Osteocyte (in vitro differentiated cells): ENCODE data around the gene KCNQ2. TPM values are rescaled to one million over a fixed set of nuclear protein-coding genes. Genes with fewer than 3 reads are reported as not detected.

Experiments
- DNase-seq: peaks from one replicate; pipeline ENCODE4 v3.0.0; 2021; ENCODE audit warnings: mixed read lengths; ENCODE audit not compliant: unreplicated experiment; ENCODE audit errors: extremely low spot score
- H3K27ac Mint-ChIP-seq: one replicate; pipeline ENCODE4 v1.8.0; 2021; ENCODE audit warnings: mild to moderate bottlenecking, mixed read lengths; ENCODE audit not compliant: unreplicated experiment
- H3K27me3 Mint-ChIP-seq: one replicate; pipeline ENCODE4 v1.8.0; 2021; ENCODE audit warnings: mixed read lengths; ENCODE audit not compliant: unreplicated experiment
- H3K36me3 Mint-ChIP-seq: one replicate; pipeline ENCODE4 v1.8.0; 2021; ENCODE audit warnings: mixed read lengths; ENCODE audit not compliant: unreplicated experiment
- H3K4me1 Mint-ChIP-seq: one replicate; pipeline ENCODE4 v1.8.0; 2021; ENCODE audit warnings: mixed read lengths; ENCODE audit not compliant: unreplicated experiment
- H3K4me3 Mint-ChIP-seq: one replicate; pipeline ENCODE4 v1.8.0; 2021; ENCODE audit warnings: mild to moderate bottlenecking, moderate library complexity, mixed read lengths; ENCODE audit not compliant: unreplicated experiment
- H3K9me3 Mint-ChIP-seq: one replicate; pipeline ENCODE4 v1.8.0; 2021; ENCODE audit warnings: mixed read lengths; ENCODE audit not compliant: unreplicated experiment
- CTCF ChIP-seq: fragments of 200-600 bp; sonication (generic); IDR thresholded peaks from 2 replicates; pipeline ENCODE4 v1.5.0; 2021; ENCODE audit warnings: antibody characterized with exemption, mild to moderate bottlenecking, moderate library complexity
- total RNA-seq: library from RNA; stranded (reverse); gene quantifications from 2 replicates; pipeline ENCODE4 v1.2.1, GENCODE V29; 2021

Gene KCNQ2
- total RNA-seq, 1 donor from 2014 or later: not detected

GRCh38 chr20:63372971-63373885 lies 99.2 kb downstream of the KCNQ2 start:
- Mint-ChIP-seq H3K36me3 (no peaks in the 10 kb centered on the region), H3K27ac (no peak overlapping the region), H3K9me3 (no peaks in the 10 kb centered on the region), H3K27me3 (peaks cover 16% of the 10 kb centered on the region), H3K4me3 (no peak overlapping the region), H3K4me1 (no peaks in the 10 kb centered on the region)
- TF ChIP-seq CTCF: no peak
- no peak for DNase-seq

DNA sequence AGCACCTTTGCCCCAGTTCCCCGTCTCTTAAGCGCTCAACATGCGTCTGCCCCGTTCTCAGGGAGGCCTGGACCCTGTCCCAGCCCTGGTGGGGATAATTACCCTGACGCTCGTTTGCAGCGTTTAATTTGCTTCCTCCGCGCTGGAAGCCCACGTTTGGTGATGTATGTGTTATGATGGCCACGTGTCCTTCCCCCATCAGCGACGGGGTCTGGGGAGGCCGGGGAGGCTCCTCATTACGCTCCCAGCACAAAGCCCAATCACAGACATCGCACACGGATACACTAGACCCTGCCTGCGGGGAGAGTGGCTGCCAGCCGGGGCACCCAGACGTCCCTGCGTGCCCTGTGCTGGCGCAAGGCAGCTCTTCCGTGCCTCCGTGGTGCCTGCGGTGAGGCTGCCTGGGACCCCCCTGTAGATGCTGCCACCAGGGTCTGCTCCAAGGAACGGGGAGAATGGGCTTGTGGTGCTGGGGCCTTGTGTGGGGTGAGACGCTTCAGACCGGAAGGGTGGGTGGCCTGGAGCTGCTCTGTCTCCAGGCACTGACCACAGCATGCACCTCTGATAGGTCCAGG lies 101.1 kb downstream of the KCNQ2 start:
- Mint-ChIP-seq H3K36me3 (no peaks in the 10 kb centered on the region), H3K27ac (no peak overlapping the region), H3K4me1 (no peaks in the 10 kb centered on the region), H3K27me3 (peaks cover 10% of the 10 kb centered on the region), H3K9me3 (no peaks in the 10 kb centered on the region), H3K4me3 (no peak overlapping the region)
- no peak for TF ChIP-seq CTCF
- DNase-seq: no peak

DNA sequence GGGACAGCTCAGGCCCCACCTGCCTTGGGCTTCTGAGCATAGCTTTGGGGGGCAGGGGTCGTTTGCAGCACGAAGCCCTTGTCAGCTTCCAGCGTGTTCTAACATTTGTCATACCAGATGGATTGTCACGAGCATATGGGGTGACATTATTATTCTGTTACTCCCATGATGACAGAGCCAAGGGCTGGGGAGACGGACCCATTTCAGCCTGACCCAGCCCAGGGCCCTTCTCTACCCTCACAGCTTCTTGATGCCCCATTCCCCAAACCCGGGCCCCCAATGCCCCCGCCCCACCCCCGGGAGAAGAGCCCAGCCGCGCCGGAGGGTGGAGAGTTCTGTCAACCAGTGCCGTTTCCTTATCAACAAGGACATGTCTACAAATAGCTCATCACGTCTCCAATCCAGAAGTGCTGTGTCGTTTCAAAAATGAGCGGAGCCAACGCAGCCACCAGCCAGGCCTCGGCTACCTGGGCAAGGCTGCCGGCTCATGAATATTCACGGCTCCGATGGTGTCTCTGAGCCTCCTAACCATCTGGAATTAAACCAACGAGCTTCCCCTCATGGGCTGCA lies 101.8 kb downstream of the KCNQ2 start:
- no peak overlapping the region for H3K4me3 Mint-ChIP-seq

DNA sequence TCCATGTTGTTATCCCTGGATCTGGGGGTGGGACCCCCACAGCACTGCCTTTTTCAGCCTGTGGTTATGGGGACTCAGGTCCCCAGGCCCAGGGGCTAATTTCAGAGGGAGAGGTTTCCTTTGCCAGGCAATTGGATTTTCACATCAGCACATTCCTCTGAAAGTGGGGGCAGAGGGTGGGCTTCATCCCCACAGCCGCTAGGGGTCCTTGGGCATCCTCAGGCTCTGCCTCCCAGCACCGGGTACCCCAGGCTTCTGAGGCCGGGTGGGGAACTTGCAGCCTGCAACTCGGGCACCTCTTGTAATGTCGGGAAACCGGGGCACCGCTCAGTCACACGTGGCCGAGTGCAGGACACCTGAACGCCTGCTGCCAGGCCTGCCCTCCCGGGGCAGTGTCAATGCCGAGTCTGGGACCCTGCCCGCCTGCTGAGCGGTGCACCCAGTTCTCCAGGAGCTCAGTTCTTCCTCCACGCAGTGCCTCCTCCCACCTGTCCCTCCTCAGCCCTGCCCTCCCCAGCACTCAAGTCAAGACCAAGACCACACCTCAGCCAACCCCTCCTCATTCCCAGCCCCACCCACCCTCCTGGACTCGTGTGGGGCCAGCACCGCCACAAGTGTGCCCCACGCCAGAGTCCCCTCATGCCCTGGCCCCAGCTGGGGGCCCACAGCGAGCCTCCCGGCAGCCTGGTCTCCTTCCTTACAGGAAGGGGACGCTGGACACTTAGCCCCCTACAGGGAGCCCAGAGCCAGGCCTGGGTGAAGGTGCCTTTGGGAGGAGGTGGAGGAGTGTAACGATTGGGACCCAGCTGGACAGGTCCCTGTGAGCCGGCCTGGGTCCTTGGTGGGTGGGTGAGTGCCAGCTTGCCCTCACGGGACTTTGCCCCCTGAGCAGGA lies 102.5 kb downstream of the KCNQ2 start:
- Mint-ChIP-seq H3K4me1 (no peaks in the 10 kb centered on the region), H3K36me3 (no peaks in the 10 kb centered on the region), H3K27ac (no peak overlapping the region), H3K27me3 (peaks cover 7% of the 10 kb centered on the region), H3K4me3 (no peak overlapping the region), H3K9me3 (no peaks in the 10 kb centered on the region)
- TF ChIP-seq CTCF: no peak
- no peak for DNase-seq

More for the DNA sequence above, 101.8 kb downstream of the KCNQ2 start:
- Mint-ChIP-seq H3K4me1 (no peaks in the 10 kb centered on the region), H3K27ac (no peak overlapping the region), H3K36me3 (no peaks in the 10 kb centered on the region), H3K27me3 (peaks cover 7% of the 10 kb centered on the region), H3K9me3 (no peaks in the 10 kb centered on the region)
- DNase-seq: no peak
- no peak for TF ChIP-seq CTCF
